ENCODE measurements around the gene ZCRB1. TPM values are rescaled to one million over a fixed set of nuclear protein-coding genes. Genes with fewer than 3 reads are reported as not detected.

The ZCRB1 gene
- polyA plus RNA-seq, 2 of the 4 experiments (the other 2 are of a cell fraction): 62.7 to 93.0 TPM

- DNase-seq (ENCODE audit: low read depth in 1 of 2, low spot score in 1 of 2): no peak
- H3K9me3 ChIP-seq: no peaks in the 10 kb centered on the region
- no peak for ATAC-seq
- FAIRE-seq: no peak
- H3K4me1 ChIP-seq: no peaks in the 10 kb centered on the region
- no peak overlapping the region for H3K4me3 ChIP-seq
- no peak for TF ChIP-seq JUN (IDR thresholded peaks at IDR 0.05)
- TF ChIP-seq ZC3H11A (IDR thresholded peaks at IDR 0.05): no peak
- H3K27ac ChIP-seq: no peak overlapping the region
- WGBS (ENCODE audit: missing lambda C conversion rate): 52% methylated on average over 3 of the region's 3 CpGs
- H3K4me2 ChIP-seq: no peak overlapping the region
- ChIA-PET POLR2A (no interaction called here), CTCF (interaction anchor here (0.6 kb wide), 1 partner anchor 891 kb away, joined by 3 read pairs; no protein-coding TSS in a partner anchor)
Observed at GRCh38 chr12:42281278-42281677, 44.6 kb downstream of the ZCRB1 start.

GRCh38 chr12:42278128-42278510 lies 47.8 kb downstream of the ZCRB1 start:
- DNase-seq (ENCODE audit: low read depth in 1 of 2, low spot score in 1 of 2) (no peak), ATAC-seq (no peak), FAIRE-seq (no peak)
- Histone ChIP-seq H3K4me1 (no peaks in the 10 kb centered on the region), H3K27ac (no peak overlapping the region), H3K9me3 (no peaks in the 10 kb centered on the region), H3K4me3 (no peak overlapping the region), H3K4me2 (no peak overlapping the region)
- CTCF ChIA-PET: interaction anchor here (1.8 kb wide), 1 partner anchor 18 kb away, joined by 6 read pairs; no protein-coding TSS in a partner anchor
- POLR2A ChIA-PET: no interaction called here
- TF ChIP-seq HMGXB4 (CRISPR knock-in tag; IDR thresholded peaks at IDR 0.05; ENCODE audit: borderline replicate concordance) (no peak), ZC3H11A (IDR thresholded peaks at IDR 0.05) (no peak), ZFP36 (IDR thresholded peaks at IDR 0.05; ENCODE audit: borderline replicate concordance, partially characterized antibody) (no peak)

DNA sequence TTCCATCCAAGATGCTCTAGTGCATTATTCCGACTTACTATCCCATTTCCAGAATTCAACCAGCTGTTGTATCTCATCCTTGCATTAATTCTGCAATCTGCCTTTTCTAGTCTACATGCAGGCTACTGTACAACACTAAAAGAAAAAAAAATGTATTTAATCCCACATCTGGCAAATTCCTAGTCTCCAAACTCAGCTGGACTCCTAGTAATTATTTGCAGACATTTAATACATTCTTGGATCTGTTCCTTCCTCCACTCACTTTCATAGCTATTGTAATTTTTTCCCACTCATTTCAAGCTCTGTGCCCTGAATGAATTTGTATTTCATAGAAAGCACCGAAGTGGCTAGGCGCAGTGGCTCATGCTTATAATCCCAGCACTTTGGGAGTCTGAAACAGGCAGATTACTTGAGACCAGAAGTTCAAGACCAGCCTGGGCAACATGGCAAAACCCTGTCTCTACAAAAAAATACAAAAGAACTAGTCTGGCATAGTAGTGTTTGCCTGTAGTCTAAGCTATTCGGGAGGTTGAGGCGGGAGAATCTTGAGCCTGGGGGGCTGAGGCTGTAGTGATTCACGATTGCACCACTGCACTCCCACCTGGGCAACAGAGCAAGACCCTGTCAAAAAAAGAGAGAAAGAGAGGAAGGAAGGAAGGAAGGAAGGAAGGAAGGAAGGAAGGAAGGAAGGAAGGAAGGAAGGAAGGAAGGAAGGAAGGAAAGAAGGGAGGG lies 48.3 kb downstream of the ZCRB1 start:
- Histone ChIP-seq H3K4me2 (no peak overlapping the region), H3K4me1 (no peaks in the 10 kb centered on the region), H3K27ac (no peak overlapping the region), H3K4me3 (no peak overlapping the region), H3K9me3 (no peaks in the 10 kb centered on the region)
- ATAC-seq (no peak), FAIRE-seq (no peak), DNase-seq (ENCODE audit: low read depth in 1 of 2, low spot score in 1 of 2) (no peak)
- TF ChIP-seq CTCF (IDR thresholded peaks at IDR 0.05) (no peak), RNF2 (IDR thresholded peaks at IDR 0.05; ENCODE audit: borderline replicate concordance, low read depth) (no peak), CBX8 (IDR thresholded peaks at IDR 0.05) (no peak), SMC3 (IDR thresholded peaks at IDR 0.05) (no peak), HOXB13 (CRISPR knock-in tag; IDR thresholded peaks at IDR 0.05; ENCODE audit: low read depth) (no peak), CHD2 (IDR thresholded peaks at IDR 0.05; ENCODE audit: low read length, partially characterized antibody) (no peak), ESRRA (IDR thresholded peaks at IDR 0.05; ENCODE audit: borderline replicate concordance, low read length) (no peak)
- POLR2A ChIA-PET: no interaction called here
- 65% methylated on average over 6 of the region's 6 CpGs for WGBS (ENCODE audit: missing lambda C conversion rate)
- CTCF ChIA-PET: interaction anchor here (1.8 kb wide), 1 partner anchor 19 kb away, joined by 6 read pairs; no protein-coding TSS in a partner anchor

DNA sequence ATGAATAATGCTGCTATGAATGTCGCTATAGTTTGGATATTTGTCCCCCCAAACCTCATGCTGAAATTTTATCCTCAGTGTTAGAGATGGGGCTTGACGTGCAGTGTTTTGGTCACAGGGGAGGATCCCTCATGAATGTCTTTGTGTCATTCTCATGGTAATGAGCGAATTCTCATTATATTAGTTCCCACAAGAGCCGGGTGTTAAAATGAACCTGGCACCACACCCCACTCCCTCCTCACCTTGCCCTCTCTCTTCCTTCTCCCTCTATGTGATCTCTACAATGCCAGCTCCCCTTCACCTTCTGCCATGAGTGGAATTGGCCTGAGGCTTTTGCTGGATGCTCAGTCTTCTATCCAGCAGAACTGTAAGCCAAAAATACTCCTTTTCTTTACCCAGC lies 50.4 kb downstream of the ZCRB1 start:
- Histone ChIP-seq H3K9me3 (no peaks in the 10 kb centered on the region), H3K4me1 (no peaks in the 10 kb centered on the region), H3K4me2 (no peak overlapping the region), H3K27ac (no peak overlapping the region), H3K4me3 (no peak overlapping the region)
- TF ChIP-seq, protein P1, sequence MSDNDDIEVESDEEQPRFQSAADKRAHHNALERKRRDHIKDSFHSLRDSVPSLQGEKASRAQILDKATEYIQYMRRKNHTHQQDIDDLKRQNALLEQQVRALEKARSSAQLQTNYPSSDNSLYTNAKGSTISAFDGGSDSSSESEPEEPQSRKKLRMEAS (IDR thresholded peaks at IDR 0.05): no peak
- TF ChIP-seq, protein P2, sequence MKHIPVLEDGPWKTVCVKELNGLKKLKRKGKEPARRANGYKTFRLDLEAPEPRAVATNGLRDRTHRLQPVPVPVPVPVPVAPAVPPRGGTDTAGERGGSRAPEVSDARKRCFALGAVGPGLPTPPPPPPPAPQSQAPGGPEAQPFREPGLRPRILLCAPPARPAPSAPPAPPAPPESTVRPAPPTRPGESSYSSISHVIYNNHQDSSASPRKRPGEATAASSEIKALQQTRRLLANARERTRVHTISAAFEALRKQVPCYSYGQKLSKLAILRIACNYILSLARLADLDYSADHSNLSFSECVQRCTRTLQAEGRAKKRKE (CRISPR knock-in tag; IDR thresholded peaks at IDR 0.05; ENCODE audit: low read depth): no peak
- TF ChIP-seq CBX8 (IDR thresholded peaks at IDR 0.05): no peak
- TF ChIP-seq CHD2 (IDR thresholded peaks at IDR 0.05; ENCODE audit: low read length, partially characterized antibody): no peak
- no peak for TF ChIP-seq KDM1A (IDR thresholded peaks at IDR 0.05; ENCODE audit: low read depth)
- TF ChIP-seq FOSL2 (IDR thresholded peaks at IDR 0.05): no peak
- no peak for TF ChIP-seq FOSL2 (CRISPR knock-in tag; IDR thresholded peaks at IDR 0.05)
- TF ChIP-seq CHD4 (IDR thresholded peaks at IDR 0.05; ENCODE audit: borderline replicate concordance): no peak
- TF ChIP-seq POLR2A (IDR thresholded peaks at IDR 0.05; ENCODE audit: low read length): no peak
- no peak for TF ChIP-seq RNF2 (IDR thresholded peaks at IDR 0.05; ENCODE audit: borderline replicate concordance, low read depth)
- TF ChIP-seq ESRRA (IDR thresholded peaks at IDR 0.05; ENCODE audit: borderline replicate concordance, low read length): no peak
- TF ChIP-seq HMGXB4 (CRISPR knock-in tag; IDR thresholded peaks at IDR 0.05; ENCODE audit: borderline replicate concordance): no peak
- TF ChIP-seq ZFP36 (IDR thresholded peaks at IDR 0.05; ENCODE audit: borderline replicate concordance, partially characterized antibody): no peak
- TF ChIP-seq ELK1 (IDR thresholded peaks at IDR 0.05; ENCODE audit: low read depth, low read length): no peak
- ATAC-seq (no peak), DNase-seq (ENCODE audit: low read depth in 1 of 2, low spot score in 1 of 2) (no peak), FAIRE-seq (no peak)
- ChIA-PET POLR2A (no interaction called here), CTCF (no interaction called here)
- WGBS (ENCODE audit: missing lambda C conversion rate): 74% methylated on average over 4 of the region's 4 CpGs

Measured in A549 (cell line).